WI38 (cell line): ENCODE data around the gene RIF1.

Experiments used
- H3K4me3 ChIP-seq: 2 replicates; pipeline ENCODE4 v1.5.1; 2011; ENCODE audit warnings: low read depth, mild to moderate bottlenecking, control low read depth, low read length
- TF ChIP-seq, protein P1 (sequence below): IDR thresholded peaks from 2 replicates; pipeline ENCODE4 v1.5.1; 2012; ENCODE audit warnings: low read depth, mild to moderate bottlenecking, control low read depth, low read length

RIF1 gene

DNA sequence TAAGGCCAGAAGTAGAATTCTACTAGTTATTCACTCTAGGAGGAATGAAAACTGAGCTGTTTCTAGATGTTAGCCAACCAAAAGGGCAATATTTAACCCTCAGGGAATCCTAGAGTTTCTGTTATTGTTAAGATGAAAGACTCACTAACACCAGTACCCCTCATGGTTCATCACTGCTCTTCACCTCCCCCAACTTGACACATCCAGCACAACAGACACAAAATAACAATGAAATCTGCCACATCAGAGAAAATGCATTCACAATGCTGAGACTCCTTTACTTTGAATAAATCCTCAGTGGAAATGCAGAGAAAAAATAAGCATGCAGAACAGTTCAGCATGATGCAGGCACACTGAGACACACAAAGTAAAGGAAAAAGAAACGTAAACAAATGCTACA is 111.3 kb downstream of the RIF1 start:
- no peak overlapping the region for H3K4me3 ChIP-seq
- TF ChIP-seq, protein P1, sequence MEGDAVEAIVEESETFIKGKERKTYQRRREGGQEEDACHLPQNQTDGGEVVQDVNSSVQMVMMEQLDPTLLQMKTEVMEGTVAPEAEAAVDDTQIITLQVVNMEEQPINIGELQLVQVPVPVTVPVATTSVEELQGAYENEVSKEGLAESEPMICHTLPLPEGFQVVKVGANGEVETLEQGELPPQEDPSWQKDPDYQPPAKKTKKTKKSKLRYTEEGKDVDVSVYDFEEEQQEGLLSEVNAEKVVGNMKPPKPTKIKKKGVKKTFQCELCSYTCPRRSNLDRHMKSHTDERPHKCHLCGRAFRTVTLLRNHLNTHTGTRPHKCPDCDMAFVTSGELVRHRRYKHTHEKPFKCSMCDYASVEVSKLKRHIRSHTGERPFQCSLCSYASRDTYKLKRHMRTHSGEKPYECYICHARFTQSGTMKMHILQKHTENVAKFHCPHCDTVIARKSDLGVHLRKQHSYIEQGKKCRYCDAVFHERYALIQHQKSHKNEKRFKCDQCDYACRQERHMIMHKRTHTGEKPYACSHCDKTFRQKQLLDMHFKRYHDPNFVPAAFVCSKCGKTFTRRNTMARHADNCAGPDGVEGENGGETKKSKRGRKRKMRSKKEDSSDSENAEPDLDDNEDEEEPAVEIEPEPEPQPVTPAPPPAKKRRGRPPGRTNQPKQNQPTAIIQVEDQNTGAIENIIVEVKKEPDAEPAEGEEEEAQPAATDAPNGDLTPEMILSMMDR = no peak

DNA sequence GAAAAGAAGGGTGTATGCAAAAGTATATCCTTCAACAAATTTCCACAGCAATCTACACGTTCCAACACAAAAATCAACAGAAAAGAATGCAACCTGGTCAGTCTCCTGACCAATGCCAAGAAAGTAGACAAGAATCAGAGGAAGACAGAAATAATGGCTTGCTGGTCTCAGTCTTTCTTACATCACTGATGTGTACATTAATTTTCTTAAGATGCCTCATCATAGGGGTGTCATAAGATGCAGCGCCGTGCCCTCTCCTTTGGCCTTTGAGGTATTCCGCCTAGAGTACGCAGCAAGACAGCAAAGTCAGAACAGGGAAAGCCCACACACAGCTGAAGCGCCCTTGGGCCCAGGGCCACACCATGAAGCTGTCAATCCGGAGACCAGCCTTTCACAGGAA is 112.9 kb downstream of the RIF1 start:
- no peak overlapping the region for H3K4me3 ChIP-seq
- TF ChIP-seq, protein P1 = no peak

DNA sequence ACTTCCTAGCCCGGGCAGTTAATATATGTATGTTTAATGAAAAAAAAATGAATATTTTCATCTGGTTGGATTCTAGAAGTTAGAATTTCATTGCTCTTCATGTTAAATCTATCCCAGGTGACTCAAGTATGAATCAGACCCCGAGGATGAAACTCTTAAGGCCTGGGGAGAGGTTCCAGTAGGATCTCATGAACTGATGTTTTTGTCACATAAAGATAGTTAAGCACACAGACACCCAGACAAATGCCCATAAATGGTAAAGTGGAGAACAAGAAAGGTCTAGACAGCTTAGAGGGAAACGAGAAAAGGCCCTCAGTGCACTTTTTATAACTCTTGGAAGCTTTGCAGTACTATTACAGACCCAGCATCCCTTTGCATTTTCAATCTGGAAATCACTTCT is 114.1 kb downstream of the RIF1 start:
- TF ChIP-seq, protein P1 = no peak
- no peak overlapping the region for H3K4me3 ChIP-seq

DNA sequence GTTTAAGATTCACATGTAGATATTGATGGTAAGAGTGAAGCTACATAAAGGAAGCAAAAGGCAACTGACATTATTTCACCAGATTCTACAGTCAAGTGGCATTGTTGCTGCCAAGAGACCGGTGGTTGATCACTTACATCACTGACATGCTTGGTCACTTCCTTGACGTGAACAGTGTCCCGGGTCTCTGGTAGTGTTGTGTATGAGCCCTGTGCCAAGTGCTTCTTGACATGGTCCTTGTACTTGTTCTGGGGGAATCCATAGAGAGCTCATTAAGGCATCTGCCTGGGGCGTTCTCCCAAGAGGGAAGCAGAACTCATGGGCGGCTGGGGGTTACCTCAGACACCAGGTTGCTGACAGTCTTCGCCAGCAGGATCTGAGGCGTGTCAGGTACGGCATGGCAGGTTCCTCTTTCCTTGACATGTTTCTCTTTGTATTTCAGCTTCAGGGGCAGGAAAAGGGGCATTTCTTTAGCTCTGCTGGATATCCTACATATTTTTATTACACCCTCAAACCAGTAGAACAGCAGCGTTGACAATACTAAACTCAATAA is 116.2 kb downstream of the RIF1 start:
- H3K4me3 ChIP-seq = no peak overlapping the region
- TF ChIP-seq, protein P1 = no peak

DNA sequence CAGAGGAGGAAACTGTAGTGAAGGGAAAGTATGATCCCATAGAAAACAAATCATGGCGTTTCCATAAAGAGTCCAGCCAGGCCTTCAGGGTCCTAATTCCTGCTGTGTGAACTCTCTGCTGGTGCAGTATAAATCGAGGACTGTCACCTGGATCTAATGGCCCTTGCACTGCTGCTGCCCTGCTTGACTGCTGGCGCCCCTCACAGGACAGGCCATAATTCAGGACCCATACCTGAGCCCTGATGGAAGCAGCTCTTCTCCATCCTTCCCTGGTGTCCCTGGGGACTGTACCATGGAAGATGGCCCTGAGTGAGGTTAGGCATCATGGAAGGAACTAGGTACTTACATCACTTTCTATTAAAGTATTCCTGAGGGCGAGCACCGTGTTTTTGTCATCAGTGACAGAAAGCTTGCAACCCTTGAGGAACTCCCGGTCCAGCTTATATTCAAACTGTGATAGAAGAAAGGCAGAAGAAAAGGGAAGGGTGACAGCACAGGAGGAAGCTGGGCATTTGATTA is 116.9 kb downstream of the RIF1 start:
- H3K4me3 ChIP-seq = no peak overlapping the region
- TF ChIP-seq, protein P1 = no peak
